PC-9 (cell line): ENCODE results near the gene GALNT8. TPM values are rescaled to one million over a fixed set of nuclear protein-coding genes. Genes with fewer than 3 reads are reported as not detected.

Experiments used
- BruUV-seq: library from RNA; stranded (reverse); fragments of 400-500 nt; replicated peaks from 2 replicates; lab custom pipeline; 2021; lab: Mats Ljungman, UMichigan
- CTCF ChIA-PET: fragments of 300-600 bp; sonication (Branson Sonifier 250); formaldehyde crosslinking; loops from one replicate; lab custom pipeline; 2022; ENCODE audit warnings: antibody characterized with exemption; lab: Charles Lee
- POLR2A ChIA-PET: fragments of 300-600 bp; sonication (Branson Sonifier 250); formaldehyde crosslinking; loops from one replicate; lab custom pipeline; 2022; ENCODE audit warnings: antibody characterized with exemption; ENCODE audit not compliant: unreplicated experiment; lab: Charles Lee
- DNase-seq, 2 experiments: peaks; one replicate each; pipeline versions ENCODE4 v3.0.0 to v3.0.0-alpha.2; 2015 to 2022; ENCODE audit warnings: mixed read lengths in 1 of 2
- H2AFZ ChIP-seq: fragments of 200-600 bp; sonication (generic); 2 replicates; pipeline ENCODE4 v1.8.1; 2017; ENCODE audit warnings: antibody characterized with exemption
- H3F3A ChIP-seq: fragments of 200-600 bp; sonication (generic); 2 replicates; pipeline ENCODE4 v1.8.1; 2017; ENCODE audit warnings: antibody characterized with exemption, mild to moderate bottlenecking, low read depth; ENCODE audit not compliant: insufficient read depth
- H3K27ac ChIP-seq: fragments of 200-600 bp; sonication (generic); 2 replicates; pipeline ENCODE4 v1.6.1; 2016; ENCODE audit warnings: mixed run types
- H3K27me3 ChIP-seq: fragments of 200-600 bp; sonication (generic); 2 replicates; pipeline ENCODE4 v1.6.1; 2016; ENCODE audit warnings: low read depth, mixed run types; ENCODE audit not compliant: insufficient read depth
- H3K36me3 ChIP-seq: fragments of 200-600 bp; sonication (generic); 2 replicates; pipeline ENCODE4 v1.6.1; 2016; ENCODE audit warnings: low read depth, mixed run types
- H3K4me1 ChIP-seq: fragments of 200-600 bp; sonication (generic); replicated peaks from 2 replicates; pipeline ENCODE4 v1.6.1; 2016; ENCODE audit warnings: mixed run types; ENCODE audit not compliant: insufficient read depth
- H3K4me2 ChIP-seq: fragments of 200-600 bp; sonication (generic); 2 replicates; pipeline ENCODE4 v1.6.1; 2017; ENCODE audit warnings: mixed run types
- H3K4me3 ChIP-seq: fragments of 200-600 bp; sonication (generic); 2 replicates; pipeline ENCODE4 v1.6.1; 2016; ENCODE audit warnings: mixed run types
- H3K79me2 ChIP-seq: fragments of 200-600 bp; sonication (generic); 2 replicates; pipeline ENCODE4 v1.6.1; 2017; ENCODE audit warnings: low read depth, mixed run types
- H3K9me2 ChIP-seq: fragments of 200-600 bp; sonication (generic); 2 replicates; pipeline ENCODE4 v1.8.1; 2017; ENCODE audit warnings: mild to moderate bottlenecking; ENCODE audit not compliant: insufficient read depth
- H3K9me3 ChIP-seq: fragments of 200-600 bp; sonication (generic); 2 replicates; pipeline ENCODE4 v1.8.1; 2016; ENCODE audit warnings: low read depth; ENCODE audit not compliant: insufficient read depth
- H4K20me1 ChIP-seq: fragments of 200-600 bp; sonication (generic); 2 replicates; pipeline ENCODE4 v1.8.1; 2017; ENCODE audit not compliant: insufficient read depth
- CTCF ChIP-seq: fragments of 200-600 bp; sonication (generic); conservative IDR thresholded peaks from 2 replicates; pipeline ENCODE4 v1.6.1; 2017; ENCODE audit warnings: mixed run types, antibody characterized with exemption, mild to moderate bottlenecking, moderate library complexity
- EZH2 ChIP-seq: fragments of 200-600 bp; sonication (generic); IDR thresholded peaks from 2 replicates; pipeline ENCODE4 v1.8.0; 2017; ENCODE audit warnings: antibody characterized with exemption, low read depth
- intact Hi-C: fragments of 100-400 bp; cut with micrococcal nuclease; formaldehyde crosslinking; loops from one replicate; pipeline ENCODE4 v1.10.0; 2022; ENCODE audit not compliant: unreplicated experiment
- total RNA-seq: library from RNA; stranded (reverse); gene quantifications from 2 replicates; pipeline ENCODE4 v1.2.3, GENCODE V29; 2021

GALNT8 gene
- total RNA-seq, 1 experiment from 2014 or later = not detected

GRCh38 chr12:4685317-4685716, 34.9 kb upstream of the GALNT8 start:
- Histone ChIP-seq H4K20me1 (no peaks in the 10 kb centered on the region; the same call in 1 of the 2 replicates), H3K4me1 (no peaks in the 10 kb centered on the region), H3K27ac (no peak overlapping the region), H3K9me2 (no peaks in the 10 kb centered on the region), H3K9me3 (no peaks in the 10 kb centered on the region), H3K36me3 (peaks cover 23% of the 10 kb centered on the region), H3K4me3 (no peak overlapping the region), H3F3A (no peaks in the 10 kb centered on the region), H3K79me2 (no peaks in the 10 kb centered on the region), H3K4me2 (no peak overlapping the region), H3K27me3 (no peaks in the 10 kb centered on the region), H2AFZ (no peak overlapping the region)
- POLR2A ChIA-PET = no interaction called here
- no TSS peak for BruUV-seq
- CTCF ChIA-PET = no interaction called here
- DNase-seq = no peak
- TF ChIP-seq CTCF (no peak), EZH2 (no peak)
- intact Hi-C loops = no loop called here

GRCh38 chr12:4690760-4691159, 29.4 kb upstream of the GALNT8 start:
- no peaks in the 10 kb centered on the region for H3K79me2 ChIP-seq
- no peaks in the 10 kb centered on the region for H3K27me3 ChIP-seq
- no peak overlapping the region for H3K27ac ChIP-seq
- H2AFZ ChIP-seq = no peak overlapping the region
- no TSS peak for BruUV-seq
- H3K4me3 ChIP-seq = no peak overlapping the region
- H3K9me3 ChIP-seq = no peaks in the 10 kb centered on the region
- no peak overlapping the region for H3K4me2 ChIP-seq
- peaks cover 13% of the 10 kb centered on the region for H3K36me3 ChIP-seq
- H3K9me2 ChIP-seq = no peaks in the 10 kb centered on the region
- ChIA-PET POLR2A (no interaction called here), CTCF (no interaction called here)
- no peaks in the 10 kb centered on the region; the same call in 1 of the 2 replicates for H4K20me1 ChIP-seq
- no peaks in the 10 kb centered on the region for H3F3A ChIP-seq
- DNase-seq = no peak
- intact Hi-C loops = no loop called here
- TF ChIP-seq CTCF = no peak
- TF ChIP-seq EZH2 = no peak
- no peaks in the 10 kb centered on the region for H3K4me1 ChIP-seq

DNA sequence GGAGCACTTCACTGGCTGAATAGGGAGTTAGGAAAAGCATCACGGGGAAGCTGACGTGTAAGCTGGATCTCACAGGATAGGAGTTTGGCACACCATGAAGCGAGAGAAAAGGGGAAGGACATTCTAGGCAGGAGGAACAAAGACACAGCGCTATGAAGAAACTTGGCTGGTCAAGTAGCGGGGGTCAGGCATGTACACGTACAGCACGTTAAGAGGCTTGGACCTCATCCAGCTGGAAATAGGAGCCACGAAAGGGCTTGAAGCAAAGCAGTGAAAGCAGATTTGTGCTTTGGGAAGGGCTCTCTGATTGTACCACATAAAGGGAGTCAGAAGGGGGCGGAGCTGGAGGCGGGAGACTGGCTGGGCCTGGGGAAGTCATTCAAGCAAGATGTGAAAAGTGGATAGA, 19.6 kb upstream of the GALNT8 start:
- Histone ChIP-seq H3K79me2 (no peaks in the 10 kb centered on the region), H3K9me2 (no peaks in the 10 kb centered on the region), H4K20me1 (no peaks in the 10 kb centered on the region), H3F3A (no peaks in the 10 kb centered on the region), H3K4me3 (no peak overlapping the region), H3K9me3 (no peaks in the 10 kb centered on the region), H3K27me3 (peaks cover 9% of the 10 kb centered on the region), H3K36me3 (no peaks in the 10 kb centered on the region), H2AFZ (no peak overlapping the region), H3K27ac (no peak overlapping the region), H3K4me1 (no peaks in the 10 kb centered on the region), H3K4me2 (no peak overlapping the region)
- intact Hi-C loops = no loop called here
- no peak for DNase-seq
- POLR2A ChIA-PET = no interaction called here
- TF ChIP-seq EZH2 (no peak), CTCF (no peak)
- CTCF ChIA-PET = no interaction called here
- BruUV-seq = no TSS peak
